Measurements from ENCODE around the gene TMEM179.

Gene TMEM179

DNA sequence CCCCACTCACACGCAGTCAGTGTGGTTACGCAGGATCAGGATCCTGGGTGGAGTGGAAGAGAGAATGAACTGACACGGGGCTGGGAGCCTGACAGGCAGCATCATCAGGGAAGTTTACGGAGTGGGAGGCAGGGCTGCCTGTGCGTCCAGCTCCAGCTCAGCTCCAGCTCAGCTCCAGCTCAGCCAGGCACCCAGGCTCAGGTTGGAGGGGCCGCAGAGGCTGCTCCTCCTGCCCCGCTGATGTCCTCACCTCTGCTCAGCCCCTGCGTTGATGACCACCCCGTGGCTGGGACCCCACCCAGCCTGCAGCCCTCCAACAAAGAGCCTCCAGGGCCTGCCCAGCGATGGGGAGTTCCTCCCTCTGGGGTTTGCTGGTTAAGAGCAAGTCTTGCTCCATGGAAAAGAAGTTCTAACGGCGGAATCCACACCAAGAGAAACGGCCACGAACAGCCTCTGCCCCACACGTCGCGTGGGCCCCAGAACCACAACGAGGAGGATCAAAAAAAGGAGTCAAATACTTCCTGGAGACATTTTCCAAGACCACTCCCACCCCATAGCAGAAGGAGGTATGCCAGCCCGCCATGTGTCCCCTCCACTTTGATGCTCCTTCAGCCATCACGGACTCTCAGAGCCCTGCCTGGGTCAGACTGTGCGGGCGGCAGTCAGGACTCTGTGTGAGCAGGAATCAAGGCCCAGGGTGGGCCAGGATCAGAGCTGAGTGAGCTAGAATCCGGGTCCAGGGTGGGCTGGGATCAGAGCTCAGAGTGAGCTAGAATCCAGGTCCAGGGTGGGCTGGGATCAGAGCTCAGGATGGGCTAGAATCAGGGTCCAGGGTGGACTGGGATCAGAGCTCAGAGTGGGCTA lies 42.7 kb downstream of the TMEM179 start:
- H3K27me3 ChIP-seq (ENCODE audit: control insufficient read depth, insufficient read depth, low read length): no peaks in the 10 kb centered on the region
- no peak overlapping the region for H3K9ac ChIP-seq (ENCODE audit: low read length)
- no peaks in the 10 kb centered on the region for H3K4me1 ChIP-seq (ENCODE audit: control insufficient read depth, low read depth, low read length)
- no peak overlapping the region for H3K27ac ChIP-seq (ENCODE audit: low read length)
- no peak overlapping the region for H3K4me3 ChIP-seq (ENCODE audit: low read length)
- no peaks in the 10 kb centered on the region for H3K36me3 ChIP-seq (ENCODE audit: control insufficient read depth, low read depth, low read length)
- no peaks in the 10 kb centered on the region for H3K9me3 ChIP-seq (ENCODE audit: control insufficient read depth, low read depth, low read length)

DNA sequence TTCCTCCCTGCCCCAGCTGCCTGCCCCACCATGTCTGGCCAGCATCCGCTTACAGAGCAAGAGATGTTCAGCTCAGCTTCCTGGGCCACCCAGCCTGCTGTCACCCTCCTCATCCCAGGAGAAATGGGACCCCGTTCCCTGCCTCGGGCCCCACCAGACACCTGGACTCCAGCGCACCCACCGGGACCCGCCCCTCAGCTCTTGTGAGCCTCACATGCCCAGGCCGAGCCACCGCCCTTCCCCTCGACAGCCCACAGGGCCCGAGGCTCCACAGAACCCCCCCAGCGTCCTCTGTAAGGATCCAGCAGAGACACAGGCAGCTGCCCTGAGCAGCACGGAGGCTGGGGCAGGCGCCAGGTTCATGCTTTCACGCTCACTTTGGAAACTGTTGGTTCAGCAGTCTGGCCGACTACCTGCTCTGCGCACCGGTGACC lies 43.4 kb downstream of the TMEM179 start:
- Histone ChIP-seq H3K27ac (ENCODE audit: low read length) (no peak overlapping the region), H3K36me3 (ENCODE audit: control insufficient read depth, low read depth, low read length) (no peaks in the 10 kb centered on the region), H3K4me1 (ENCODE audit: control insufficient read depth, low read depth, low read length) (no peaks in the 10 kb centered on the region), H3K4me3 (ENCODE audit: low read length) (no peak overlapping the region), H3K9ac (ENCODE audit: low read length) (no peak overlapping the region), H3K27me3 (ENCODE audit: control insufficient read depth, insufficient read depth, low read length) (no peaks in the 10 kb centered on the region), H3K9me3 (ENCODE audit: control insufficient read depth, low read depth, low read length) (no peaks in the 10 kb centered on the region)

DNA sequence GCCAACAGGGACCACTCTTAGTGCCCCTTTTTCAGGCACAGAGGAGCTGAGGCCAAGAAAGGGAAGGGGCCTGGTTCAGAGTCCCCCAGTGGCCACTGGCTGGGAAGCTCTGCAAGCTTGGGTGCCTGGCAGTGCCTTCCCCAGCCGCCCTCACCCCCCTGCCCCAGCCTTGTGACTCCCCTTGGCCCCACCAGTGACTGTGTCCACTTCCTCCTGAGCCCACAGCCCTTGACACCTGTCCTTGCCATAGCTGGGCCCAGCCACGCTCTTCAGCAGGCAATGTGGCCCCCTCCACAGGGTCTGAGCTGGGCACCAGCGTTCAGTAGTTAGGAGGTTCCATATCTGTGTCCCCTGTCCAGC lies 44.0 kb downstream of the TMEM179 start:
- H3K9ac ChIP-seq (ENCODE audit: low read length): no peak overlapping the region
- no peak overlapping the region for H3K4me3 ChIP-seq (ENCODE audit: low read length)
- H3K4me1 ChIP-seq (ENCODE audit: control insufficient read depth, low read depth, low read length): no peaks in the 10 kb centered on the region
- H3K9me3 ChIP-seq (ENCODE audit: control insufficient read depth, low read depth, low read length): no peaks in the 10 kb centered on the region
- no peaks in the 10 kb centered on the region for H3K27me3 ChIP-seq (ENCODE audit: control insufficient read depth, insufficient read depth, low read length)
- H3K27ac ChIP-seq (ENCODE audit: low read length): no peak overlapping the region
- no peaks in the 10 kb centered on the region for H3K36me3 ChIP-seq (ENCODE audit: control insufficient read depth, low read depth, low read length)

DNA sequence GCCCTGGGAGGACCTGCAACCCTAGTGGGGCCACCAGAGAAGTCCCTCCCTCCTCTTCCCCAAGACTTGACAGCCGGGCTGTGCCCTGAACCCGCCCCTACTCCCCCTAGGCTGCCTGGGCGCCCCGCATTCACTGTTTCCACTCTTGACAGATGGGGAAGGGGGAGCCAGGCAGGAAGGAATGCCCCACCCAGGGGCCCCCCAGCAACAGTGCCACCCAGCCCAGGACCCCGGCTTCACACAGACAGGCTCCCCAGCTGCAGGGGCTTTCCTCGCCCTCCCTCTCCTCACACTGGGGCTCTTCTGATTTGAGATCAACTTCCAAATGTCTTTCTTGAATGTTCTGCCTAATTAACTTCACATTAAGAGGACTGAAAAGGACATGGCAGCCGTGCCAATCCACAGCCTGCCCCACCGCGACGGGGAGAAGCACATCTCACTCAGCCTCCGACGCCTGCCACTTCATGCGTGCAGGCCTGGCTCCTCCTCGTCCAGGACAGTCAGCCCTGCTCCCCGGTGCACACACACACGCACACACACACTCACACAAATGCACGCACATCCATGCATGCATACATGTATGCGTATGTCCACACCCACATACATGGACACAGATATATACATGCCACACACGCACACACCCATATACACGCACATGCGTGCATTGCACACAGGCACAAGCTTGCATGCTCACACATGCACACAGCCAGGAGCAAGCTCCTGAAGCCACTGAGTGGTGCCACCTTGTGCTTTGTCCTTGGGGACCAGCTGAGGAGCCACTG lies 44.6 kb downstream of the TMEM179 start:
- no peaks in the 10 kb centered on the region for H3K27me3 ChIP-seq (ENCODE audit: control insufficient read depth, insufficient read depth, low read length)
- no peaks in the 10 kb centered on the region for H3K4me1 ChIP-seq (ENCODE audit: control insufficient read depth, low read depth, low read length)
- H3K9ac ChIP-seq (ENCODE audit: low read length): no peak overlapping the region
- no peak overlapping the region for H3K27ac ChIP-seq (ENCODE audit: low read length)
- H3K9me3 ChIP-seq (ENCODE audit: control insufficient read depth, low read depth, low read length): no peaks in the 10 kb centered on the region
- no peak overlapping the region for H3K4me3 ChIP-seq (ENCODE audit: low read length)
- no peaks in the 10 kb centered on the region for H3K36me3 ChIP-seq (ENCODE audit: control insufficient read depth, low read depth, low read length)

- H3K9ac ChIP-seq (ENCODE audit: low read length): no peak overlapping the region
- no peak overlapping the region for H3K27ac ChIP-seq (ENCODE audit: low read length)
- H3K4me3 ChIP-seq (ENCODE audit: low read length): no peak overlapping the region
- H3K9me3 ChIP-seq (ENCODE audit: control insufficient read depth, low read depth, low read length): no peaks in the 10 kb centered on the region
- H3K27me3 ChIP-seq (ENCODE audit: control insufficient read depth, insufficient read depth, low read length): no peaks in the 10 kb centered on the region
- H3K4me1 ChIP-seq (ENCODE audit: control insufficient read depth, low read depth, low read length): no peaks in the 10 kb centered on the region
- no peaks in the 10 kb centered on the region for H3K36me3 ChIP-seq (ENCODE audit: control insufficient read depth, low read depth, low read length)
Measured at GRCh38 chr14:104559028-104559803, 45.4 kb downstream of the TMEM179 start.

- Histone ChIP-seq H3K9ac (ENCODE audit: low read length) (no peak overlapping the region), H3K27ac (ENCODE audit: low read length) (no peak overlapping the region), H3K9me3 (ENCODE audit: control insufficient read depth, low read depth, low read length) (no peaks in the 10 kb centered on the region), H3K4me1 (ENCODE audit: control insufficient read depth, low read depth, low read length) (no peaks in the 10 kb centered on the region), H3K27me3 (ENCODE audit: control insufficient read depth, insufficient read depth, low read length) (no peaks in the 10 kb centered on the region), H3K36me3 (ENCODE audit: control insufficient read depth, low read depth, low read length) (no peaks in the 10 kb centered on the region), H3K4me3 (ENCODE audit: low read length) (no peak overlapping the region)
Measured at GRCh38 chr14:104558231-104559027, 46.1 kb downstream of the TMEM179 start.

DNA sequence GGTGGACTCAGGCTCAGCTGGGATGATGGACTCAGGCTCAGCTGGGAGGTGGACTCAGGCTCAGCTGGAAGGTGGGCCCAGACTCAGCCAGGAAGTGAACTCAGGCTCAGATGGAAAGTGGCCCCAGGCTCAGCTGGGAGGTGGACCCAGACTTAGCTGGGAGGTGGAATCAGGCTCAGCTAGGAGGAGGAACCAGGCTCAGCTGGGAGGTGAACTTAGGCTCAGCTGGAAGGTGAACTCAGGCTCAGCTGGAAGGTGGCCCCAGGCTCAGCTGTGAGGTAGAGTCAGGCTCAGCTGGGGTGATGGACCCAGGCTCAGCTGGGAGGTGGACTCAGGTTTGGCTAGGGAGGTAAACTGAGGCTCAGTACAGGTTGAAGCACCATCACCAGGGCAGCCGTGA lies 46.8 kb downstream of the TMEM179 start:
- H3K4me3 ChIP-seq (ENCODE audit: low read length): no peak overlapping the region
- H3K27ac ChIP-seq (ENCODE audit: low read length): no peak overlapping the region
- no peaks in the 10 kb centered on the region for H3K27me3 ChIP-seq (ENCODE audit: control insufficient read depth, insufficient read depth, low read length)
- no peaks in the 10 kb centered on the region for H3K36me3 ChIP-seq (ENCODE audit: control insufficient read depth, low read depth, low read length)
- no peaks in the 10 kb centered on the region for H3K9me3 ChIP-seq (ENCODE audit: control insufficient read depth, low read depth, low read length)
- no peaks in the 10 kb centered on the region for H3K4me1 ChIP-seq (ENCODE audit: control insufficient read depth, low read depth, low read length)
- H3K9ac ChIP-seq (ENCODE audit: low read length): no peak overlapping the region

DNA sequence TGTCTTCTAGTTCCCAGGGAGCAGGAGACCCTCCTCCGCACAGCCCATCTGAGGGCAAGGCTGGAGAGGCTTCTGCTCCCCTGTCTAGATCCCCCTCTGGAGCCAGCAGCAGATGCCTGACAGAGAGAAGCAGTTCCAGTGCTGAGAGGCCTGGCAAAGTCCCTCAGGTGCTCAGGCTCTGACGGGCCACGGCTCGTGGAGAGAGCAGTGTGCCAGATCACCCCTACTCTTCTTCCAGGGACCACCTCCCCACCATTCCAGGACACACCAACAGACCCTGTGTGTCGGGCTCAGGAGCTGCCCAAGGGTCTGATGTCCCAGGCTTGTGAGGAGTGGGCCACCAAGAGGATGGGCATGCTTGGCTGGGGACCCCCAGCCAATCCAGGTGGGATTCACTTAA lies 47.5 kb downstream of the TMEM179 start:
- Histone ChIP-seq H3K36me3 (ENCODE audit: control insufficient read depth, low read depth, low read length) (no peaks in the 10 kb centered on the region), H3K4me1 (ENCODE audit: control insufficient read depth, low read depth, low read length) (no peaks in the 10 kb centered on the region), H3K4me3 (ENCODE audit: low read length) (no peak overlapping the region), H3K27me3 (ENCODE audit: control insufficient read depth, insufficient read depth, low read length) (no peaks in the 10 kb centered on the region), H3K9ac (ENCODE audit: low read length) (no peak overlapping the region), H3K27ac (ENCODE audit: low read length) (no peak overlapping the region), H3K9me3 (ENCODE audit: control insufficient read depth, low read depth, low read length) (no peaks in the 10 kb centered on the region)

GRCh38 chr14:104556256-104557021 lies 48.1 kb downstream of the TMEM179 start:
- no peak overlapping the region for H3K4me3 ChIP-seq (ENCODE audit: low read length)
- H3K4me1 ChIP-seq (ENCODE audit: control insufficient read depth, low read depth, low read length): no peaks in the 10 kb centered on the region

GRCh38 chr14:104555430-104556255 lies 48.9 kb downstream of the TMEM179 start:
- Histone ChIP-seq H3K27me3 (ENCODE audit: control insufficient read depth, insufficient read depth, low read length) (no peaks in the 10 kb centered on the region), H3K9ac (ENCODE audit: low read length) (no peak overlapping the region), H3K4me1 (ENCODE audit: control insufficient read depth, low read depth, low read length) (no peaks in the 10 kb centered on the region)

More at GRCh38 chr14:104556256-104557021, 48.1 kb downstream of the TMEM179 start:
- H3K9ac ChIP-seq (ENCODE audit: low read length): no peak overlapping the region
- no peaks in the 10 kb centered on the region for H3K9me3 ChIP-seq (ENCODE audit: control insufficient read depth, low read depth, low read length)
- no peaks in the 10 kb centered on the region for H3K36me3 ChIP-seq (ENCODE audit: control insufficient read depth, low read depth, low read length)
- H3K27ac ChIP-seq (ENCODE audit: low read length): no peak overlapping the region
- no peaks in the 10 kb centered on the region for H3K27me3 ChIP-seq (ENCODE audit: control insufficient read depth, insufficient read depth, low read length)

More at GRCh38 chr14:104555430-104556255, 48.9 kb downstream of the TMEM179 start:
- Histone ChIP-seq H3K9me3 (ENCODE audit: control insufficient read depth, low read depth, low read length) (no peaks in the 10 kb centered on the region), H3K27ac (ENCODE audit: low read length) (no peak overlapping the region), H3K36me3 (ENCODE audit: control insufficient read depth, low read depth, low read length) (no peaks in the 10 kb centered on the region), H3K4me3 (ENCODE audit: low read length) (no peak overlapping the region)

All from iPS-18a (cell line).